ENCODE measurements around the gene C1S.

C1S gene

GRCh38 chr12:7108003-7108795, 47.7 kb downstream of the C1S start:
- Histone ChIP-seq H3K9me3 (ENCODE audit: control insufficient read depth, insufficient read depth, low read length) (no peaks in the 10 kb centered on the region), H3K4me1 (ENCODE audit: control insufficient read depth, insufficient read depth, low read length) (peaks cover 3% of the 10 kb centered on the region), H3K27me3 (ENCODE audit: control insufficient read depth, insufficient read depth, low read length) (no peaks in the 10 kb centered on the region), H3K9ac (ENCODE audit: low read depth, low read length) (peak overlapping the region; percentile 68), H3K36me3 (ENCODE audit: control insufficient read depth, insufficient read depth, low read length) (peaks cover 3% of the 10 kb centered on the region), H3K4me3 (ENCODE audit: low read depth, low read length) (peak overlapping the region; percentile 85)

GRCh38 chr12:7108796-7109571, 48.5 kb downstream of the C1S start, which contains the start of gene C1RL:
Gene C1RL (minus strand): TSS chr12:7109214. CDS start chr12:7109180, 34 bp downstream.
- peaks cover 3% of the 10 kb centered on the region for H3K36me3 ChIP-seq (ENCODE audit: control insufficient read depth, insufficient read depth, low read length)
- H3K4me3 ChIP-seq (ENCODE audit: low read depth, low read length) = peak within 1 kb of the TSS; percentile 85
- H3K9ac ChIP-seq (ENCODE audit: low read depth, low read length) = peak within 1 kb of the TSS; percentile 73
- peaks cover 3% of the 10 kb centered on the region for H3K4me1 ChIP-seq (ENCODE audit: control insufficient read depth, insufficient read depth, low read length)
- H3K9me3 ChIP-seq (ENCODE audit: control insufficient read depth, insufficient read depth, low read length) = no peaks in the 10 kb centered on the region
- H3K27me3 ChIP-seq (ENCODE audit: control insufficient read depth, insufficient read depth, low read length) = no peaks in the 10 kb centered on the region

DNA sequence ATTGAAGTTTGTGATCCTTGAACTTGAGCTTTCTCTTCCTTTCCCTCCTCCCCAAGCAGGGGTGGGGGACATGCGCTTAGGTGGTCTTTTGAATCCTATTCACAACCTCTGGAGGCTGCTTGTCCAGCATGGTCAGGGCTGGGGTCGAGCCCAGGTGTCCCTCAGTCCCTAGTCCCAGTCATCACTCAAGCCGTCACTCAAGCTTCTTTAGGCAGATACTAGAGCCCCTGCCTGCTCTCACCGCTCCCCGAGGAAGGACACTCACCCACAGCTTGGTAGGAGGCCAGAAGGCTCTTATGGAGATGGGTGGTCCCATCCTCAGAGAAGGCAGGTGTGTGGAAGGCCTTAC, 49.0 kb downstream of the C1S start:
- no peak overlapping the region for H3K9ac ChIP-seq (ENCODE audit: low read depth, low read length)
- peak overlapping the region; percentile 85 for H3K4me3 ChIP-seq (ENCODE audit: low read depth, low read length)

GRCh38 chr12:7110661-7111060, 50.1 kb downstream of the C1S start:
- Histone ChIP-seq H3K4me3 (ENCODE audit: low read depth, low read length) (no peak overlapping the region), H3K9me3 (ENCODE audit: control insufficient read depth, insufficient read depth, low read length) (no peaks in the 10 kb centered on the region), H3K4me1 (ENCODE audit: control insufficient read depth, insufficient read depth, low read length) (peaks cover 3% of the 10 kb centered on the region), H3K36me3 (ENCODE audit: control insufficient read depth, insufficient read depth, low read length) (no peaks in the 10 kb centered on the region), H3K9ac (ENCODE audit: low read depth, low read length) (no peak overlapping the region), H3K27me3 (ENCODE audit: control insufficient read depth, insufficient read depth, low read length) (no peaks in the 10 kb centered on the region)

More for the DNA sequence above, 49.0 kb downstream of the C1S start:
- Histone ChIP-seq H3K27me3 (ENCODE audit: control insufficient read depth, insufficient read depth, low read length) (no peaks in the 10 kb centered on the region), H3K4me1 (ENCODE audit: control insufficient read depth, insufficient read depth, low read length) (peaks cover 3% of the 10 kb centered on the region), H3K36me3 (ENCODE audit: control insufficient read depth, insufficient read depth, low read length) (no peaks in the 10 kb centered on the region), H3K9me3 (ENCODE audit: control insufficient read depth, insufficient read depth, low read length) (no peaks in the 10 kb centered on the region)

DNA sequence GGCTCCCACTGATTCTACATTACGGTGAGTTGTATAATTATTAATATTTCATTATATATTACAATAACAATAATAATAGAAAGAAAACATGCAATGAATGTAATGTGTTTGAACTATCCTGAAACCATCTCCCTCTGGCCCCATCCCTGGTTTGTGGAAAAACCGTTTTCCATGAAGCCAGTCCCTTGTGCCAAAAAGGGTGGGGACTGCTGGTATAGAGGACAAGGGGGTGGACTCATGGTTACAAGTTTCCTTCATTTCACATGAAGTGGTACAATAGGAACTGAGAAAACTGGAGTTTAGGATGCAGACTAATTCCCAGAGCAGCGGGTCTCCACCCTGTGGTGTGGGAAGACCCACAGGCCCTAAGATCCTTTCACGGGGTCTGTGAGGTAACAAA, 51.5 kb downstream of the C1S start:
- Histone ChIP-seq H3K27me3 (ENCODE audit: control insufficient read depth, insufficient read depth, low read length) (no peaks in the 10 kb centered on the region), H3K9me3 (ENCODE audit: control insufficient read depth, insufficient read depth, low read length) (no peaks in the 10 kb centered on the region), H3K4me1 (ENCODE audit: control insufficient read depth, insufficient read depth, low read length) (peaks cover 3% of the 10 kb centered on the region), H3K4me3 (ENCODE audit: low read depth, low read length) (no peak overlapping the region), H3K9ac (ENCODE audit: low read depth, low read length) (no peak overlapping the region), H3K36me3 (ENCODE audit: control insufficient read depth, insufficient read depth, low read length) (no peaks in the 10 kb centered on the region)

- Histone ChIP-seq H3K4me1 (ENCODE audit: control insufficient read depth, insufficient read depth, low read length) (peaks cover 3% of the 10 kb centered on the region), H3K36me3 (ENCODE audit: control insufficient read depth, insufficient read depth, low read length) (no peaks in the 10 kb centered on the region), H3K9me3 (ENCODE audit: control insufficient read depth, insufficient read depth, low read length) (no peaks in the 10 kb centered on the region), H3K4me3 (ENCODE audit: low read depth, low read length) (no peak overlapping the region), H3K9ac (ENCODE audit: low read depth, low read length) (no peak overlapping the region), H3K27me3 (ENCODE audit: control insufficient read depth, insufficient read depth, low read length) (no peaks in the 10 kb centered on the region)
Measured at GRCh38 chr12:7113389-7113871, 52.9 kb downstream of the C1S start.

DNA sequence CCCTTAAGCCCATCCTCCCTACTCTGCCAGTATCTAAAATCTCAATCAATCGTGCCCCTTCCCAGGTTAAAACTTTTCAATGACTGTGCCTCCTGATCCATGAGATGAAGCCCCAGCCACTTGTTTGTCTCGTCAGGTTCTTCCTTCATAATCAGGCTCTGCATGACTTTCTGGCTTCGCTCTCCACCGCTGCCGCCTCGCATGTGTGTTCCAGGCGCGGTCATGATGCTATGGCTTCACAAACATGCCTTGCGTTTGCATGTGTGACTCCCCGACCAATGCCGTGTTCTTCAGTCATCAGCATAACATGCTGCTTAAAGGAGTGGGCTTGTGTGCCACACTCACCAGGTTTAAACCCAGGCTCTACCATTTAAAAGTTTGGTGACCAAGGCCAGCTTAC, 53.5 kb downstream of the C1S start:
- peaks cover 3% of the 10 kb centered on the region for H3K4me1 ChIP-seq (ENCODE audit: control insufficient read depth, insufficient read depth, low read length)
- H3K9ac ChIP-seq (ENCODE audit: low read depth, low read length) = no peak overlapping the region
- no peaks in the 10 kb centered on the region for H3K27me3 ChIP-seq (ENCODE audit: control insufficient read depth, insufficient read depth, low read length)
- H3K4me3 ChIP-seq (ENCODE audit: low read depth, low read length) = no peak overlapping the region
- H3K9me3 ChIP-seq (ENCODE audit: control insufficient read depth, insufficient read depth, low read length) = no peaks in the 10 kb centered on the region
- H3K36me3 ChIP-seq (ENCODE audit: control insufficient read depth, insufficient read depth, low read length) = no peaks in the 10 kb centered on the region

DNA sequence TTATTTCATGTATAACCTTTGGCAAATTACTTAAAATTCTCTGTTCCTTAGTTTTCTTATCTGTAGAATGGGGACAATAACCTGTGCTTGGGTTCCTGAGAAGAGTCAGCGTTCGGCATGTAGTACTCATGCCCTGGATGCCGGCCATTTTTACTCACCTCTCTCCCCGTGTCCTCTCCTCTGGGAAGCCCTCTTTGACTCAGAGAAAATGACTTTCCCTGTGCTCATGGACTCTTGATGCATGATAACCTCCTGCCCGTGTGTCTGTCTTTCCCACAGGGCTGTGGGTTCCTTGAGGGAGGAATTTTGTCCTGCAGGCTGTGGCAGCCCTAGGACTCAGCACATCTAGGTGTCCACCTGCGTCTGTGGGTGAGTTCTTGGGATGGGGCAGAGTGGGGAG, 54.3 kb downstream of the C1S start:
- Histone ChIP-seq H3K36me3 (ENCODE audit: control insufficient read depth, insufficient read depth, low read length) (no peaks in the 10 kb centered on the region), H3K9ac (ENCODE audit: low read depth, low read length) (no peak overlapping the region), H3K4me3 (ENCODE audit: low read depth, low read length) (no peak overlapping the region), H3K4me1 (ENCODE audit: control insufficient read depth, insufficient read depth, low read length) (no peaks in the 10 kb centered on the region), H3K27me3 (ENCODE audit: control insufficient read depth, insufficient read depth, low read length) (no peaks in the 10 kb centered on the region), H3K9me3 (ENCODE audit: control insufficient read depth, insufficient read depth, low read length) (no peaks in the 10 kb centered on the region)

GRCh38 chr12:7116196-7116595, 55.7 kb downstream of the C1S start:
- H3K9ac ChIP-seq (ENCODE audit: low read depth, low read length) = no peak overlapping the region
- no peaks in the 10 kb centered on the region for H3K36me3 ChIP-seq (ENCODE audit: control insufficient read depth, insufficient read depth, low read length)
- no peaks in the 10 kb centered on the region for H3K4me1 ChIP-seq (ENCODE audit: control insufficient read depth, insufficient read depth, low read length)
- no peak overlapping the region for H3K4me3 ChIP-seq (ENCODE audit: low read depth, low read length)
- no peaks in the 10 kb centered on the region for H3K9me3 ChIP-seq (ENCODE audit: control insufficient read depth, insufficient read depth, low read length)
- H3K27me3 ChIP-seq (ENCODE audit: control insufficient read depth, insufficient read depth, low read length) = no peaks in the 10 kb centered on the region

GRCh38 chr12:7116916-7117315, 56.4 kb downstream of the C1S start:
- H3K9ac ChIP-seq (ENCODE audit: low read depth, low read length) = no peak overlapping the region

GRCh38 chr12:7117670-7118069, 57.2 kb downstream of the C1S start:
- H3K9ac ChIP-seq (ENCODE audit: low read depth, low read length) = no peak overlapping the region
- H3K4me3 ChIP-seq (ENCODE audit: low read depth, low read length) = no peak overlapping the region
- H3K36me3 ChIP-seq (ENCODE audit: control insufficient read depth, insufficient read depth, low read length) = no peaks in the 10 kb centered on the region
- H3K27me3 ChIP-seq (ENCODE audit: control insufficient read depth, insufficient read depth, low read length) = no peaks in the 10 kb centered on the region
- H3K9me3 ChIP-seq (ENCODE audit: control insufficient read depth, insufficient read depth, low read length) = no peaks in the 10 kb centered on the region
- no peaks in the 10 kb centered on the region for H3K4me1 ChIP-seq (ENCODE audit: control insufficient read depth, insufficient read depth, low read length)

More at GRCh38 chr12:7116916-7117315, 56.4 kb downstream of the C1S start:
- no peak overlapping the region for H3K4me3 ChIP-seq (ENCODE audit: low read depth, low read length)
- H3K36me3 ChIP-seq (ENCODE audit: control insufficient read depth, insufficient read depth, low read length) = no peaks in the 10 kb centered on the region
- H3K27me3 ChIP-seq (ENCODE audit: control insufficient read depth, insufficient read depth, low read length) = no peaks in the 10 kb centered on the region
- H3K9me3 ChIP-seq (ENCODE audit: control insufficient read depth, insufficient read depth, low read length) = no peaks in the 10 kb centered on the region
- H3K4me1 ChIP-seq (ENCODE audit: control insufficient read depth, insufficient read depth, low read length) = no peaks in the 10 kb centered on the region

GRCh38 chr12:7118881-7119280, 58.4 kb downstream of the C1S start:
- Histone ChIP-seq H3K27me3 (ENCODE audit: control insufficient read depth, insufficient read depth, low read length) (no peaks in the 10 kb centered on the region), H3K4me3 (ENCODE audit: low read depth, low read length) (no peak overlapping the region), H3K9me3 (ENCODE audit: control insufficient read depth, insufficient read depth, low read length) (no peaks in the 10 kb centered on the region), H3K36me3 (ENCODE audit: control insufficient read depth, insufficient read depth, low read length) (no peaks in the 10 kb centered on the region), H3K9ac (ENCODE audit: low read depth, low read length) (no peak overlapping the region), H3K4me1 (ENCODE audit: control insufficient read depth, insufficient read depth, low read length) (no peaks in the 10 kb centered on the region)
